ENCODE data around the gene DGKD. TPM values are rescaled to one million over a fixed set of nuclear protein-coding genes. Genes with fewer than 3 reads are reported as not detected.
A peak's percentile ranks its signal among the peaks of the same experiment; 100 is the strongest.

DGKD gene
- total RNA-seq, 1 donor from 2014 or later: 15.3 TPM

- Mint-ChIP-seq H3K4me1 (ENCODE audit: unreplicated experiment) (no peaks in the 10 kb centered on the region), H3K4me3 (ENCODE audit: unreplicated experiment) (no peak overlapping the region), H3K9me3 (ENCODE audit: unreplicated experiment) (no peaks in the 10 kb centered on the region), H3K27me3 (ENCODE audit: unreplicated experiment) (peaks cover 6% of the 10 kb centered on the region), H3K27ac (ENCODE audit: unreplicated experiment) (no peak overlapping the region), H3K36me3 (ENCODE audit: low read depth, unreplicated experiment) (no peaks in the 10 kb centered on the region)
- TF ChIP-seq, protein P1, sequence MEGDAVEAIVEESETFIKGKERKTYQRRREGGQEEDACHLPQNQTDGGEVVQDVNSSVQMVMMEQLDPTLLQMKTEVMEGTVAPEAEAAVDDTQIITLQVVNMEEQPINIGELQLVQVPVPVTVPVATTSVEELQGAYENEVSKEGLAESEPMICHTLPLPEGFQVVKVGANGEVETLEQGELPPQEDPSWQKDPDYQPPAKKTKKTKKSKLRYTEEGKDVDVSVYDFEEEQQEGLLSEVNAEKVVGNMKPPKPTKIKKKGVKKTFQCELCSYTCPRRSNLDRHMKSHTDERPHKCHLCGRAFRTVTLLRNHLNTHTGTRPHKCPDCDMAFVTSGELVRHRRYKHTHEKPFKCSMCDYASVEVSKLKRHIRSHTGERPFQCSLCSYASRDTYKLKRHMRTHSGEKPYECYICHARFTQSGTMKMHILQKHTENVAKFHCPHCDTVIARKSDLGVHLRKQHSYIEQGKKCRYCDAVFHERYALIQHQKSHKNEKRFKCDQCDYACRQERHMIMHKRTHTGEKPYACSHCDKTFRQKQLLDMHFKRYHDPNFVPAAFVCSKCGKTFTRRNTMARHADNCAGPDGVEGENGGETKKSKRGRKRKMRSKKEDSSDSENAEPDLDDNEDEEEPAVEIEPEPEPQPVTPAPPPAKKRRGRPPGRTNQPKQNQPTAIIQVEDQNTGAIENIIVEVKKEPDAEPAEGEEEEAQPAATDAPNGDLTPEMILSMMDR (IDR thresholded peaks at IDR 0.05; ENCODE audit: unreplicated experiment): no peak
- no peak for DNase-seq (ENCODE audit: low spot score)
Measured at GRCh38 chr2:233323851-233324250, 30.4 kb upstream of the DGKD start.

GRCh38 chr2:233325256-233325655 lies 29.0 kb upstream of the DGKD start:
- Mint-ChIP-seq H3K27me3 (ENCODE audit: unreplicated experiment) (peaks cover 6% of the 10 kb centered on the region), H3K4me1 (ENCODE audit: unreplicated experiment) (peaks cover 9% of the 10 kb centered on the region), H3K27ac (ENCODE audit: unreplicated experiment) (no peak overlapping the region), H3K4me3 (ENCODE audit: unreplicated experiment) (no peak overlapping the region), H3K36me3 (ENCODE audit: low read depth, unreplicated experiment) (no peaks in the 10 kb centered on the region), H3K9me3 (ENCODE audit: unreplicated experiment) (no peaks in the 10 kb centered on the region)
- no peak for DNase-seq (ENCODE audit: low spot score)
- TF ChIP-seq, protein P1 (IDR thresholded peaks at IDR 0.05; ENCODE audit: unreplicated experiment): no peak

DNA sequence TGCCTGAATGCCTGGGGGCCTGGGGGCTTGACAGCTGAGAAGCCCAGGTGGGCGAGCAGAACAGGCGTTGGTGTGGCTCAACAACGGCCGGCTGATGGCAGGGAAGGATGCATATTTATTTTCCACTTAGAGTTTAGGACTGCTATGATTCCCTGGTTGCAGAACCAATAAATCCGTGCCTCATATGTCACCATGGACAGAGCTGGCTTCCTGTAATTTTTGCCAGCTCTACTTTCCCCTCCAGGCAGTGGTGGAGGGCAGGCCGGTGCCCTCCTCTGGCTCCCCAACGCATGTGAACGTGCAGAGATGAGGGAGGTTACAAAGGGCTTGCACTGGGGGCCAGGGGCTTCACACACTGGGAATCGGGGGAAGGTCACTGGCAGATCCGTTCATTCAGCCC lies 28.5 kb upstream of the DGKD start:
- TF ChIP-seq, protein P1 (IDR thresholded peaks at IDR 0.05; ENCODE audit: unreplicated experiment): no peak
- Mint-ChIP-seq H3K27me3 (ENCODE audit: unreplicated experiment) (peaks cover 6% of the 10 kb centered on the region), H3K27ac (ENCODE audit: unreplicated experiment) (peak overlapping the region; percentile 23), H3K9me3 (ENCODE audit: unreplicated experiment) (no peaks in the 10 kb centered on the region), H3K4me1 (ENCODE audit: unreplicated experiment) (peaks cover 9% of the 10 kb centered on the region), H3K4me3 (ENCODE audit: unreplicated experiment) (no peak overlapping the region), H3K36me3 (ENCODE audit: low read depth, unreplicated experiment) (no peaks in the 10 kb centered on the region)
- no peak for DNase-seq (ENCODE audit: low spot score)

DNA sequence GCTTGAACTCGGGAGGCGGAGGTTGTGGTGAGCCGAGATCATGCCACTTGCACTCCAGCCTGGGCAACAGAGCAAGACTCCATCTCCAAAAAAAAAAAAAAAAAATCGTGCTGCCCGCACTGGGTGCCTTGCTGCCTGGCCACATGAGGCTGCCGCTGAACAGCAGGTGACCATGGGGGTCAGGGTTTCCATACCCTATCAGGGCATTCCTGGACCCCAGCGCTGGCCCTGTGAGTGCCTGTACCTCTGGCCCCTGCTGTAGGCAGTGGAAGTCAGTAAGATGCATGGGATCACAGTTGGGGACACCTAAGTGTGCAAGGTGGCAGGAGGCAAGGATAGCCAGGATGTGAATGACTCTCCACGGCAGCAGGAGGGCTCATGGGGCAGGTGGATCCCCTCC lies 27.8 kb upstream of the DGKD start:
- DNase-seq (ENCODE audit: low spot score): no peak
- Mint-ChIP-seq H3K9me3 (ENCODE audit: unreplicated experiment) (no peaks in the 10 kb centered on the region), H3K4me3 (ENCODE audit: unreplicated experiment) (no peak overlapping the region), H3K36me3 (ENCODE audit: low read depth, unreplicated experiment) (no peaks in the 10 kb centered on the region), H3K27ac (ENCODE audit: unreplicated experiment) (no peak overlapping the region), H3K4me1 (ENCODE audit: unreplicated experiment) (peaks cover 9% of the 10 kb centered on the region), H3K27me3 (ENCODE audit: unreplicated experiment) (peaks cover 8% of the 10 kb centered on the region)
- TF ChIP-seq, protein P1 (IDR thresholded peaks at IDR 0.05; ENCODE audit: unreplicated experiment): no peak

DNA sequence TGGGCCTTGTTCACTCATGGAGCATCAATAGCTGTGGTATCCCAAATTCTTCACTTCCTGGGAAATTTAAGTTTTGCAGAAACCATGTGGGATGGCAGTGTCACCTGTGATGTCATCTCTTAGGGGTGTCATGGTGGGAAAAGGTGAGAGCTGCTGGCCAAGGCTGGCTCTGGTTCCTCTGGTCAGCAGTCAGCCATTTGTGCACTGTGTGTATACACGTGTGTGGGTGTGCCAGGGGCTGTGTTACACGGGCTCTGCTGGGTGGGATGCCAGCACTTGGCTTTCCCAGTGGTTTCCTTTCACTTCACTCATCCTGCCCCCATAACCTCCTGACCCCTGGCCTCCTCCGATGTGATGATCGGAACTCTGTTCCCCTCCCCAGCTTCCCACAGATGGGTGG lies 25.4 kb upstream of the DGKD start:
- TF ChIP-seq, protein P1 (IDR thresholded peaks at IDR 0.05; ENCODE audit: unreplicated experiment): no peak
- Mint-ChIP-seq H3K27ac (ENCODE audit: unreplicated experiment) (no peak overlapping the region), H3K27me3 (ENCODE audit: unreplicated experiment) (peaks cover 7% of the 10 kb centered on the region), H3K4me3 (ENCODE audit: unreplicated experiment) (no peak overlapping the region), H3K4me1 (ENCODE audit: unreplicated experiment) (peaks cover 11% of the 10 kb centered on the region), H3K36me3 (ENCODE audit: low read depth, unreplicated experiment) (no peaks in the 10 kb centered on the region), H3K9me3 (ENCODE audit: unreplicated experiment) (no peaks in the 10 kb centered on the region)
- DNase-seq (ENCODE audit: low spot score): no peak
